Measurements from ENCODE around the gene RDH12.

The RDH12 gene

DNA sequence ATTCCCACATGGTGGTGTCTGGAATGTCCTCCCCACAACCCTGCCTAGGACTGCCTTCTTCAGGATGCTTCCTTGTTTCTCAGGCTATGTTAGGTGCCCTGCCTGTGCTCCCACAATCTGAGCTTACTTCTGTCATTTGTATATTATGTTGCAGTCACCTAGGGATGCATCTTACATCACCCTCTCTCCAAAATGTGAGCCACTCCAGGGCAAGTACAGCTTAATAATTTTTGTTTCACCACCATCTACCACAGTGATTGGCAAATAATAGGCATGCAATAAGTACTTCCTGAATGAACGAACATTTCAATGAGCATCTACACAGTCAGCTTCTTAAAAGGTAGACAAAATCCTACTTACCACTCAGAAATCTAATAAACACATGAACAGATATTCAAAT lies 77.1 kb downstream of the RDH12 start:
- FAIRE-seq (no peak), DNase-seq (ENCODE audit: insufficient read length, low spot score) (no peak)
- no peak for TF ChIP-seq POU2F2 (IDR thresholded peaks at IDR 0.05; ENCODE audit: low read depth, low read length)
- no peak for TF ChIP-seq POLR2A (IDR thresholded peaks at IDR 0.05; ENCODE audit: low read depth, low read length)
- no peak for TF ChIP-seq POLR2AphosphoS5 (IDR thresholded peaks at IDR 0.05; ENCODE audit: low read depth, low read length)
- TF ChIP-seq TAF1 (IDR thresholded peaks at IDR 0.05; ENCODE audit: low read depth, low read length): no peak
- TF ChIP-seq PAX5 (IDR thresholded peaks at IDR 0.05; ENCODE audit: insufficient read depth, low read length, severe bottlenecking): no peak
- no peak for TF ChIP-seq SPI1 (IDR thresholded peaks at IDR 0.05; ENCODE audit: low read depth, low read length)

DNA sequence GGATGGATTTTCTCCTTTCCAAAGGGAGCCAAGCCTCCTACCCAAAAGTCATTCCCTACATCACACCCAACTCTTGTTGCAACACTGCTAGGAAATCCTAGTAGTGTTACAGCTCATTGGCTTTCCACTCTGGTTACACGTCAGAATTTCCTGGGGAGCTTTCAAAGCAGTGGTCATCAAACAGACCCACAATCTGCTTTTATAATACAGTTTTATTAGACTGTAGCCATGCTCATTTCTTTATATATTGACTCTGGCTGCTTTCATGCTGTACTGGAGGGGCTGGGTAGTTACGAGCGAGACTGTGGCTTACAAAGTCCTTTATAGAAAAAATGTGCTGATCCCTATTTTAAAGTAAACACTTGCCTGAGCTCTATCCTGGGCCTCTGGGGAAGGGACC lies 80.4 kb downstream of the RDH12 start:
- FAIRE-seq (no peak), DNase-seq (ENCODE audit: insufficient read length, low spot score) (no peak)
- TF ChIP-seq TAF1 (IDR thresholded peaks at IDR 0.05; ENCODE audit: low read depth, low read length) (no peak), PAX5 (IDR thresholded peaks at IDR 0.05; ENCODE audit: insufficient read depth, low read length, severe bottlenecking) (no peak), POU2F2 (IDR thresholded peaks at IDR 0.05; ENCODE audit: low read depth, low read length) (no peak), SPI1 (IDR thresholded peaks at IDR 0.05; ENCODE audit: low read depth, low read length) (no peak), POLR2AphosphoS5 (IDR thresholded peaks at IDR 0.05; ENCODE audit: low read depth, low read length) (no peak), POLR2A (IDR thresholded peaks at IDR 0.05; ENCODE audit: low read depth, low read length) (no peak)

Measured in GM12891 (cell line).